Hematopoietic multipotent progenitor cell (in vitro differentiated cells): ENCODE data around the gene TTYH2. TPM values are rescaled to one million over a fixed set of nuclear protein-coding genes. Genes with fewer than 3 reads are reported as not detected.
"Not testable (repeated sequence)": the region's sequence is repeated elsewhere in the genome, so short reads cannot be mapped to it uniquely, and the experiment has no call there.

Experiments
- DNase-seq, 3 donors: peaks; one replicate each; pipeline ENCODE4 v3.0.0-alpha.2; 2011 to 2015; ENCODE audit warnings: low read depth in 2 of 3, low spot score in 2 of 3
- total RNA-seq: library from RNA; depleted of rRNA; stranded (reverse); fragments of >200 nt; gene quantifications from one replicate; pipeline ENCODE4 v1.2.3, GENCODE V29; 2012

TTYH2 gene
- total RNA-seq, 1 donor: 13.5 TPM

DNA sequence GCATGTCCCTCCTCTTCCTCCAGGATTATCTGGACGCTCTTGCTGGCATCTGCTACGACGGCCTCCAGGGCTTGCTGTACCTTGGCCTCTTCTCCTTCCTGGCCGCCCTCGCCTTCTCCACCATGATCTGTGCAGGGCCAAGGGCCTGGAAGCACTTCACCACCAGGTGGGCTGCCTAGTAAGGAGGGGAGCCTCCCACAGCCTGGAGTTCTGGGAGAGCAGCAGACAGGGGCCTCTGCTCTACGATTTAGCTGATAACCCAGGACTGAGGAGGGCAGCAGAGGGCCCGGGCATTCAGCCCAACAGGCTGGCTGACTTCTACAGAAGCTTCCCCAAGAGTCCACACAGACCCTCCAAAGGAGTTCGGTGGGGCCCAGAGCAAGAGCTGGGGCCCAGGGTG is 38.8 kb downstream of the TTYH2 start:
- no peak for DNase-seq

DNA sequence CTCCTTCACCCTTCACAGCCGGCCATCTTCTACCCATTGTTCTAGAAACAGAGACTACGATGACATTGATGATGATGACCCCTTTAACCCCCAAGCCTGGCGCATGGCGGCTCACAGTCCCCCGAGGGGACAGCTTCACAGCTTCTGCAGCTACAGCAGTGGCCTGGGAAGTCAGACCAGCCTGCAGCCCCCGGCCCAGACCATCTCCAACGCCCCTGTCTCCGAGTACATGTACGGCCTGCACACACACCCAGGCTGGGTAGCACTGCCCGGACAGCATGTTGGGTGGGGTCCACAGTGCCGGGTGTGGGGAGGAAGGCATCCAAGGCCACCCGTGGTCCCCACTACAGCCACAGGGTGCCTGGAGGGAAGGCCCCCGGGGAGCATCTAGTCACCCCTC is 39.7 kb downstream of the TTYH2 start:
- no peak for DNase-seq

DNA sequence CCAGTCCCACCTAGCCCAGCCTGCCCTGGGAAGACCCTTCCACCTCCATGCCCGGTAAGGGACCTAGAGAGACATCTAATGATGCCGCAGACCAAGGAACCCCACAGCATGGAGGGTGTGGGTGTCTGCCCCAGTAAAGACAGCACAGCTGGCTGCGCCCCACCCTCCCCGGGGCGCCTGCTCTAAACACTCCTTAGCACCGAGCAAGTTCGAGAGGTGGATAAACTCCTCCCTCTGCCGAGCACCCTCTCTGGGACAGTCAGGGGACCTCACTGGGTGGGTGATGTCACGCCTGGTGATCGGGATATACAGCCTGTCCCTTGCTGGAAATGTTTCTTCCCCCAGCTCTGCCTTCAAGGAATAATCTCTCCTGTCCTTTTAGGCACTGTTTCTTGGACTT is 43.9 kb downstream of the TTYH2 start:
- DNase-seq: no peak

- DNase-seq: no peak
Observed at GRCh38 chr17:74259667-74260524, 46.5 kb downstream of the TTYH2 start.

- no peak for DNase-seq
Observed at GRCh38 chr17:74260525-74260850, 47.1 kb downstream of the TTYH2 start.

DNA sequence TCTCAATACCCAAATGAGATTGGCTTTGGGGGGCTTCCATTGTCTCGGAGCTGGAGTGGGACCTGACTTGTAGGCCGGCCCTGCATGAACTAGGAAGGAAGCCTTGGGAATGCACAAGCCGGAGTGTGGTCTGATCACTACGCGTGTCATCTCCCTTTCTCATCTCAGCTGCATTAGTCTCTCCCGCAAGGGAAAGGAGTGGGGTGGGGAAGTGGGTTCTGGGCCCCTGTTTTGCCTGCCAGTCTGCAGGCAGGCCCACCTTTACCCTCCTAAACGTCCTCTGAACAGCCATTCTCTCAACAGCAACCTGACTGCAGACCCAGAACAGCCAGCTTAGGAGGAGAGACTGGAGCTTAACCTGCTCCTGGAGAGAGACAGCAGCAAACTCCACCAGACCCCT is 49.2 kb downstream of the TTYH2 start:
- no peak for DNase-seq

GRCh38 chr17:74267054-74267453 is 53.7 kb downstream of the TTYH2 start:
- DNase-seq: not testable (repeated sequence)

GRCh38 chr17:74267579-74267978 is 54.2 kb downstream of the TTYH2 start:
- no peak for DNase-seq

- DNase-seq: no peak
Observed at GRCh38 chr17:74267987-74268499, 54.7 kb downstream of the TTYH2 start.

DNA sequence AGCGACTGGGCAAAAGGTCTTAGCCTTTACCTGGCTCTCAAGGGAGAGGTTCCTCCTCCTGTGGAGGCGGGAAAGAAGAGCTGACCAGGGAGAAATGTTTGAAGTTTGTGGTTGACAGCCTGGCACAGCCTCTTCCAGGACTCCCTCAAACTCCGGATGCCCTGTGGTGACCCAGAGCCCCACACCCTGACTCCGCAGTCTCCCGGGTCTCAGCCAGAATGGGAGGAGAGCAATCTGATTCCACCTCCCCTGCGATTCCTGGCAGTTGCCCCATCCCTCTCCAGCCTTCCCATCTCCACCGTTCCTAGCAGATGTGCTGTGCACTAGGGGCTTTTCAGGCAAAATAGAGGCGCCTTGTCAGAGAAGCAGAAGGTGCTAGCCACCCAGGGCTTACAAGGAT is 55.2 kb downstream of the TTYH2 start:
- no peak for DNase-seq

GRCh38 chr17:74270333-74270732 is 57.0 kb downstream of the TTYH2 start:
- DNase-seq: no peak

- DNase-seq: no peak
Observed at GRCh38 chr17:74271281-74271680, 57.9 kb downstream of the TTYH2 start.

- DNase-seq: no peak
Observed at GRCh38 chr17:74271901-74272561, 58.7 kb downstream of the TTYH2 start.

DNA sequence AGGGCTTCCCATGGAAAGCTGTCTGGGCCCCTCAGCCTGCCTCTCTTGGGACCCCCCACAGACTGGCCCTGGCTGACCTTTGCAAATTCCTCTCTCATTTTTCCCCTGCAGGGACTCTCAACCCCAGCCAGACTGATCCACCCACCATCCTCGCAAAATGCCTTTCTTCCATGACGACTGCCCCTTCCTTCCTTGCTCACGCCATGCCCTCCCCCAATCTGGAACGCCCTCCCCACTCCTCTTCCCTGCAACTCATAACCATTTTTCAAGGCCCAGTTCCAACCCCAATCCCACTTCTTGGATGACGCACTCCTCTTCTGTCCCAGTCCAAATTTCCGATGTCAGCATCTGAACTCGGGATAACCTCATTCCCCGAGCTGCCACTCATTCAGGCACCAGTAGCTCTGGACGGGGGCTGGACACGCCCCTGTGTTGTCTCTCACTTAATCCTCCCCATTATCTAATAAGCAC is 59.4 kb downstream of the TTYH2 start:
- no peak for DNase-seq

GRCh38 chr17:74274060-74274708 is 60.8 kb downstream of the TTYH2 start, which contains the start of gene DNAI2:
Gene DNAI2 (plus strand): TSS chr17:74274234. CDS start chr17:74281818, 7,584 bp downstream.
- peak in 2 of 3 donors; percentile 63 to 64 for DNase-seq

- DNase-seq: no peak
Observed at GRCh38 chr17:74274709-74275340, 61.5 kb downstream of the TTYH2 start.

GRCh38 chr17:74276051-74276476 is 62.7 kb downstream of the TTYH2 start:
- no peak for DNase-seq

- no peak for DNase-seq
Observed at GRCh38 chr17:74276541-74277009, 63.2 kb downstream of the TTYH2 start.

DNA sequence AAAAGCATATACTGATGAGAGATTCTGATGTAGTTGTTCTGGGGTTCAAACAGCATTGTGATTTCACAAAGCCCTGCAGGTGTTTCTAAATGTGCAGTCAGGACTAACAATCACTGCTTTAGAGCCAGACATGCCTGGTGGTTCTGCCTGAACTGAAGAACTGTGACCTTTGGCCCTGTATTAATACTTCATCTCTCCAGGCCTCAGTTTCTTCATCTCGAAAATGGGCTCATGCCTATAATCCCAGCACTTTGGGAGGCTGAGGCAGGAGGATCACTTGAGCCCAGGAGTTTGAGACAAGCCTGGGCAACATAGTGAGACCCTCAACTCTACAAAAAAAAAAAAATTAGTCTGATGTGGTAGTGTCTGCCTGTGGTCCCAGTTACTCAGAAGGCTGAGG is 64.6 kb downstream of the TTYH2 start:
- no peak for DNase-seq

GRCh38 chr17:74279617-74280016 is 66.2 kb downstream of the TTYH2 start:
- DNase-seq: not testable (repeated sequence)

DNA sequence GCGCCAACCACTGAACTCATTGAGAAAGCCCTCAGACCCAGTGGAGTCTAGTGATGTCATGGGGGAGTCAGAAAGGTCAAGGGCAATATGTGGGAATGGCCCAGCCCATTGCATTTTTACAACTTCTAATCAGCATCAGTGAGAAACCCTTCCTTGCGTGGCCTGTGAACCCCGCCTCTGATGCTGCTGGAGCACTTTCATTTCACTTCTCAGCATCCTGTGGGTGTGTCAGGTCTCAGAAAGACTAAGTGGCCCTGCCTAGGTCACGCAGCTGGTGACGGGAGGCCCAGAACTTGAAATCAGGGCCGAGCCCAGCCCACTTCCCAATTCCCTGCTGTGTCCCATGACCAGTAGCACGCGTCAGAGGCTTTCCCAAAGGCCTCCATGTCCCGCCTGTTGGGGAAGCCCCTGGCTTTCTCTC is 66.7 kb downstream of the TTYH2 start:
- DNase-seq: peak in 1 of 3 donors; percentile 39
